ENCODE measurements around the gene TCEA2. TPM values are rescaled to one million over a fixed set of nuclear protein-coding genes. Genes with fewer than 3 reads are reported as not detected.

TCEA2 gene
- total and polyA plus RNA-seq, 2 of the 13 experiments (the other 11 are each of a cell fraction or from before 2014, with no cell fraction given) = 28.1 to 33.7 TPM

GRCh38 chr20:64055893-64056638 is 6.9 kb upstream of the TCEA2 start (continued):
- TF ChIP-seq ZNF552 (CRISPR knock-in tag; IDR thresholded peaks at IDR 0.05; ENCODE audit: borderline replicate concordance) (peak; percentile 46; the same call in 1 of the 2 replicates), ZNF282 (IDR thresholded peaks at IDR 0.05; ENCODE audit: partially characterized antibody) (no peak), ZNF775 (CRISPR knock-in tag; IDR thresholded peaks at IDR 0.05; ENCODE audit: borderline replicate concordance) (no peak), ZNF776 (CRISPR knock-in tag; IDR thresholded peaks at IDR 0.05) (peak; percentile 54; the same call in 1 of the 2 replicates), EEA1 (CRISPR knock-in tag; IDR thresholded peaks at IDR 0.05; ENCODE audit: borderline replicate concordance) (no peak), HOXA5 (CRISPR knock-in tag; IDR thresholded peaks at IDR 0.05) (no peak), JARID2 (CRISPR knock-in tag; IDR thresholded peaks at IDR 0.05; ENCODE audit: insufficient replicate concordance) (peak; percentile 49), SIN3B (IDR thresholded peaks at IDR 0.05; ENCODE audit: low read length) (no peak), SMARCC2 (IDR thresholded peaks at IDR 0.05) (no peak), CENPBD1 (CRISPR knock-in tag; IDR thresholded peaks at IDR 0.05; ENCODE audit: borderline replicate concordance, low read depth) (no peak), ZNF18 (CRISPR knock-in tag; IDR thresholded peaks at IDR 0.05; ENCODE audit: insufficient replicate concordance) (peak; percentile 7), ZNF646 (CRISPR knock-in tag; IDR thresholded peaks at IDR 0.05) (peak; percentile 28; the same call in 1 of the 2 replicates), ATF7 (IDR thresholded peaks at IDR 0.05) (no peak), ATF7 (CRISPR knock-in tag; IDR thresholded peaks at IDR 0.05) (no peak), RNF2 (conservative IDR thresholded peaks at IDR 0.05; ENCODE audit: low read depth) (no peak)
